IMR-90 (cell line): ENCODE measurements around the gene RAB14. TPM values are rescaled to one million over a fixed set of nuclear protein-coding genes. Genes with fewer than 3 reads are reported as not detected.

ENCODE experiments used
- ATAC-seq: fragments of 200-7000 bp; cut with Tn5 transposase; 2 replicates; pipeline ENCODE4 v1.9.1; 2020; ENCODE audit warnings: low read depth, mild to moderate bottlenecking, moderate library complexity
- BruUV-seq: library from RNA; stranded (reverse); fragments of 400-500 nt; replicated peaks from 2 replicates; lab custom pipeline; 2021; lab: Mats Ljungman, UMichigan
- CTCF ChIA-PET: fragments of 300-600 bp; formaldehyde crosslinking; extraction: SDS; loops from one replicate; lab custom pipeline; 2021; ENCODE audit warnings: antibody characterized with exemption; lab: Yijun Ruan, JAX
- POLR2A ChIA-PET: fragments of 300-600 bp; sonication (Branson Sonifier 250); formaldehyde crosslinking; loops from one replicate; lab custom pipeline; 2022; ENCODE audit warnings: antibody characterized with exemption; ENCODE audit not compliant: unreplicated experiment; lab: Charles Lee
- DNase-seq: peaks from one replicate; pipeline ENCODE4 v3.0.0; 2013
- H2AFZ ChIP-seq: replicated peaks from 2 replicates; pipeline ENCODE3; 2013; ENCODE audit warnings: low read length, mild to moderate bottlenecking; ENCODE audit not compliant: poor library complexity
- H2AK5ac ChIP-seq: 2 replicates; pipeline ENCODE4 v1.6.1; 2013; ENCODE audit warnings: low read depth, low read length, inconsistent platforms
- H2AK9ac ChIP-seq: replicated peaks from 2 replicates; pipeline ENCODE3; 2013; ENCODE audit warnings: mild to moderate bottlenecking, low read depth, low read length, moderate library complexity; ENCODE audit not compliant: poor library complexity
- H2BK120ac ChIP-seq: 2 replicates; pipeline ENCODE4 v1.6.1; 2013; ENCODE audit warnings: low read depth, low read length, inconsistent platforms
- H2BK15ac ChIP-seq: 3 replicates; pipeline ENCODE4 v1.6.1; 2013; ENCODE audit warnings: low read depth, low read length, inconsistent platforms
- H2BK20ac ChIP-seq: 2 replicates; pipeline ENCODE4 v1.6.1; 2013; ENCODE audit warnings: low read depth, mild to moderate bottlenecking, inconsistent platforms, low read length, moderate library complexity
- H2BK5ac ChIP-seq: 2 replicates; pipeline ENCODE4 v1.6.1; 2013; ENCODE audit warnings: mild to moderate bottlenecking, low read depth, low read length, inconsistent platforms; ENCODE audit not compliant: poor library complexity, severe bottlenecking
- H3K14ac ChIP-seq: replicated peaks from 2 replicates; pipeline ENCODE4 v1.6.1; 2013; ENCODE audit warnings: low read depth, low read length, inconsistent platforms
- H3K18ac ChIP-seq: 2 replicates; pipeline ENCODE4 v1.6.1; 2013; ENCODE audit warnings: low read depth, low read length, control low read depth
- H3K23ac ChIP-seq: 2 replicates; pipeline ENCODE4 v1.6.1; 2013; ENCODE audit warnings: low read depth, low read length, inconsistent platforms
- H3K27ac ChIP-seq: 2 replicates; pipeline ENCODE4 v1.5.1; 2013; ENCODE audit warnings: mild to moderate bottlenecking, control low read depth, low read length; ENCODE audit not compliant: insufficient read depth
- H3K27me3 ChIP-seq: 2 replicates; pipeline ENCODE4 v1.6.1; 2013; ENCODE audit warnings: low read length; ENCODE audit not compliant: control insufficient read depth, insufficient read depth
- H3K36me3 ChIP-seq: 2 replicates; pipeline ENCODE4 v1.6.1; 2013; ENCODE audit warnings: low read length, mixed read lengths; ENCODE audit not compliant: control insufficient read depth, insufficient read depth
- H3K4ac ChIP-seq: 2 replicates; pipeline ENCODE4 v1.6.1; 2013; ENCODE audit warnings: low read depth, low read length, inconsistent platforms
- H3K4me1 ChIP-seq: 2 replicates; pipeline ENCODE4 v1.6.1; 2013; ENCODE audit warnings: low read length, mixed read lengths; ENCODE audit not compliant: control insufficient read depth, insufficient read depth
- H3K4me2 ChIP-seq: 2 replicates; pipeline ENCODE4 v1.6.1; 2013; ENCODE audit warnings: low read depth, mild to moderate bottlenecking, control low read depth, low read length, moderate library complexity
- H3K4me3 ChIP-seq: 2 replicates; pipeline ENCODE4 v1.5.1; 2013; ENCODE audit warnings: low read depth, mild to moderate bottlenecking, control low read depth, low read length, moderate library complexity; ENCODE audit not compliant: insufficient read depth
- H3K56ac ChIP-seq: 2 replicates; pipeline ENCODE4 v1.6.1; 2013; ENCODE audit warnings: low read length, inconsistent platforms; ENCODE audit not compliant: insufficient read depth; ENCODE audit errors: extremely low read depth
- H3K79me1 ChIP-seq, 2 experiments: 2 replicates each; pipeline ENCODE4 v1.6.1; 2013; ENCODE audit warnings: low read length in 2 of 2, inconsistent platforms in 1 of 2, low read depth in 1 of 2
- H3K9ac ChIP-seq: 2 replicates; pipeline ENCODE4 v1.6.1; 2013; ENCODE audit warnings: low read depth, low read length, control low read depth
- H3K9me1 ChIP-seq: 2 replicates; pipeline ENCODE4 v1.6.1; 2013; ENCODE audit warnings: low read length, inconsistent platforms; ENCODE audit not compliant: insufficient read depth
- H3K9me3 ChIP-seq: 2 replicates; pipeline ENCODE4 v1.6.1; 2013; ENCODE audit warnings: low read length; ENCODE audit not compliant: control insufficient read depth, insufficient read depth
- H4K20me1 ChIP-seq: 2 replicates; pipeline ENCODE4 v1.6.1; 2013; ENCODE audit warnings: low read length, inconsistent platforms; ENCODE audit not compliant: insufficient read depth
- H4K5ac ChIP-seq: 2 replicates; pipeline ENCODE4 v1.6.1; 2013; ENCODE audit warnings: mild to moderate bottlenecking, low read depth, low read length, control low read depth
- H4K8ac ChIP-seq, 2 experiments: 2 replicates each; pipeline ENCODE4 v1.6.1; 2013; ENCODE audit warnings: low read depth in 2 of 2, low read length in 2 of 2, control low read depth in 1 of 2, inconsistent platforms in 1 of 2
- H4K91ac ChIP-seq: 2 replicates; pipeline ENCODE4 v1.6.1; 2013; ENCODE audit warnings: low read depth, low read length, inconsistent platforms; ENCODE audit not compliant: insufficient read depth
- BHLHE40 ChIP-seq: fragments of 150-350 bp; IDR thresholded peaks from 2 replicates; pipeline ENCODE4 v1.6.1; 2016; ENCODE audit warnings: mild to moderate bottlenecking, low read depth, low read length
- CEBPB ChIP-seq: IDR thresholded peaks from 2 replicates; pipeline ENCODE4 v1.6.1; 2012; ENCODE audit warnings: low read depth, low read length, improper control_type of control experiment
- CHD1 ChIP-seq: IDR thresholded peaks from 2 replicates; pipeline ENCODE4 v1.6.1; 2012; ENCODE audit warnings: low read depth, low read length, improper control_type of control experiment
- CTCF ChIP-seq: conservative IDR thresholded peaks from 2 replicates; pipeline ENCODE4 v1.5.1; 2012; ENCODE audit warnings: mild to moderate bottlenecking, low read depth, low read length, improper control_type of control experiment
- FOS ChIP-seq: fragments of 150-350 bp; IDR thresholded peaks from 2 replicates; pipeline ENCODE4 v1.6.1; 2016; ENCODE audit warnings: low read depth, low read length
- MAFK ChIP-seq: IDR thresholded peaks from 2 replicates; pipeline ENCODE4 v1.6.1; 2012; ENCODE audit warnings: low read depth, low read length, improper control_type of control experiment
- MAZ ChIP-seq: IDR thresholded peaks from 2 replicates; pipeline ENCODE4 v1.6.1; 2012; ENCODE audit warnings: low read depth, mild to moderate bottlenecking, low read length, improper control_type of control experiment, moderate library complexity, borderline replicate concordance
- MXI1 ChIP-seq: IDR thresholded peaks from 2 replicates; pipeline ENCODE4 v1.6.1; 2012; ENCODE audit warnings: low read depth, mild to moderate bottlenecking, low read length, moderate library complexity, borderline replicate concordance
- NFE2L2 ChIP-seq: fragments of 150-350 bp; IDR thresholded peaks from 2 replicates; pipeline ENCODE4 v1.6.1; 2016; ENCODE audit warnings: low read depth, mild to moderate bottlenecking, low read length
- POLR2A ChIP-seq: IDR thresholded peaks from 2 replicates; pipeline ENCODE4 v1.6.1; 2012; ENCODE audit warnings: mild to moderate bottlenecking, low read depth, low read length
- RAD21 ChIP-seq: IDR thresholded peaks from 2 replicates; pipeline ENCODE4 v1.6.1; 2012; ENCODE audit warnings: low read length, improper control_type of control experiment
- RCOR1 ChIP-seq: IDR thresholded peaks from 2 replicates; pipeline ENCODE4 v1.6.1; 2012; ENCODE audit warnings: mild to moderate bottlenecking, low read length, improper control_type of control experiment; ENCODE audit not compliant: insufficient replicate concordance
- RFX5 ChIP-seq: IDR thresholded peaks from 2 replicates; pipeline ENCODE4 v1.8.0; 2012; ENCODE audit warnings: low read depth, mild to moderate bottlenecking, low read length, moderate library complexity
- SMC3 ChIP-seq: fragments of 150-350 bp; IDR thresholded peaks from 2 replicates; pipeline ENCODE4 v1.6.1; 2016; ENCODE audit warnings: low read depth, mild to moderate bottlenecking, antibody characterized with exemption, low read length, moderate library complexity
- USF2 ChIP-seq: fragments of 150-350 bp; IDR thresholded peaks from 2 replicates; pipeline ENCODE4 v1.6.1; 2017; ENCODE audit warnings: mild to moderate bottlenecking, antibody characterized with exemption, low read length, low read depth
- WGBS, 2 experiments: methylation state at CpG; one replicate each; pipeline versions ENCODE4 v1.1.5 to v1.1.7; 2013; ENCODE audit warnings: missing lambda C conversion rate in 2 of 2; ENCODE audit not compliant: insufficient read length in 1 of 2; ENCODE audit errors: extremely low coverage in 2 of 2; 5-methylcytosine and 5-hydroxymethylcytosine counted together
- dilution Hi-C: fragments of 300-500 bp; cut with HindIII; formaldehyde crosslinking; loops from one replicate; pipeline ENCODE4 v1.14.3; 2018; ENCODE audit warnings: low sequenced_read_pairs; ENCODE audit not compliant: unreplicated experiment
- in situ Hi-C: fragments of 300-500 bp; cut with MboI; formaldehyde crosslinking; loops from 3 replicates; pipeline ENCODE4 v1.14.3; 2019; ENCODE audit warnings: low sequenced_read_pairs, inconsistent platforms, mixed read lengths
- intact Hi-C: fragments of 100-400 bp; cut with micrococcal nuclease; formaldehyde crosslinking; loops from 2 replicates; pipeline ENCODE4 v1.10.0; 2022
- polyA plus RNA-seq, 3 experiments: library from polyadenylated mRNA; depleted of rRNA; stranded (reverse); fragments of >200 nt; gene quantifications; 2 replicates each; pipeline ENCODE4 v1.2.3, GENCODE V29; 2012; ENCODE audit warnings: low replicate concordance in 1 of 3
- total RNA-seq: library from RNA; depleted of rRNA; stranded (reverse); fragments of >200 nt; gene quantifications from 2 replicates; pipeline ENCODE4 v1.2.3, GENCODE V29; 2012
- TF ChIP-seq, protein P1 (sequence below): fragments of 150-350 bp; IDR thresholded peaks from 2 replicates; pipeline ENCODE4 v1.6.1; 2016; ENCODE audit warnings: low read depth, mild to moderate bottlenecking, low read length, moderate library complexity, borderline replicate concordance

RAB14 gene
- total and polyA plus RNA-seq, 2 of the 4 experiments (the other 2 are of a cell fraction), result 20.1 to 29.3 TPM

DNA sequence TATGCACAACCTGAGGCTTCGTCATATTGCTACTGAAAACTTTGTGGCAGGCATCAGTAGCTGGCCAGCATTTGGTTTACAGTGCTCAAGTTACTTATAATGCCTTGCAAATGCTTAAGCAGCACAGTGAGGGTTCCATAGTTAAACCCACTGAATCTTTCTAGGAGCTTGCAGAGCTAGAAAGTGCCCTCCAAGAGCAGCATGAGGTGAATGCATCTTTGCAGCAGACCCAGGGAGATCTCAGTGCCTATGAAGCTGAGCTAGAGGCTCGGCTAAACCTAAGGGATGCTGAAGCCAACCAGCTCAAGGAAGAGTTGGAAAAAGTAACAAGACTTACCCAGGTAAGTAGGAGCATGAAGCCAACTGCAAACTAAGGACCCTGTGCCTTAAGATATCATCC is 66.0 kb downstream of the RAB14 start:
- dilution Hi-C loops (no loop called here), in situ Hi-C loops (no loop called here), intact Hi-C loops (no loop called here)
- 100% methylated on average over 1 of the region's 2 CpGs; no CpG with 5 or more reads in 1 of the 2 experiments for WGBS, 2 experiments
- Histone ChIP-seq H4K20me1 (no peaks in the 10 kb centered on the region), H3K27ac (no peak overlapping the region), H3K27me3 (no peaks in the 10 kb centered on the region), H3K9me3 (no peaks in the 10 kb centered on the region), H2BK20ac (no peak overlapping the region), H2BK15ac (no peak overlapping the region), H3K14ac (no peak overlapping the region), H3K4me3 (no peak overlapping the region), H2AK5ac (no peak overlapping the region), H2AK9ac (no peak overlapping the region), H3K4me2 (no peak overlapping the region), H3K23ac (no peak overlapping the region), H3K56ac (no peak overlapping the region), H3K36me3 (peaks cover 1% of the 10 kb centered on the region; the same call in 1 of the 2 replicates), H3K9ac (no peak overlapping the region), H3K9me1 (no peaks in the 10 kb centered on the region), H4K91ac (no peak overlapping the region), H3K4me1 (no peaks in the 10 kb centered on the region), H3K4ac (no peak overlapping the region), H3K18ac (no peak overlapping the region), H2AFZ (no peak overlapping the region), H4K5ac (no peak overlapping the region), H3K79me1 (no peaks in the 10 kb centered on the region), H2BK5ac (no peak overlapping the region), H4K8ac (no peak overlapping the region), H2BK120ac (no peak overlapping the region)
- no TSS peak for BruUV-seq
- TF ChIP-seq, protein P1, sequence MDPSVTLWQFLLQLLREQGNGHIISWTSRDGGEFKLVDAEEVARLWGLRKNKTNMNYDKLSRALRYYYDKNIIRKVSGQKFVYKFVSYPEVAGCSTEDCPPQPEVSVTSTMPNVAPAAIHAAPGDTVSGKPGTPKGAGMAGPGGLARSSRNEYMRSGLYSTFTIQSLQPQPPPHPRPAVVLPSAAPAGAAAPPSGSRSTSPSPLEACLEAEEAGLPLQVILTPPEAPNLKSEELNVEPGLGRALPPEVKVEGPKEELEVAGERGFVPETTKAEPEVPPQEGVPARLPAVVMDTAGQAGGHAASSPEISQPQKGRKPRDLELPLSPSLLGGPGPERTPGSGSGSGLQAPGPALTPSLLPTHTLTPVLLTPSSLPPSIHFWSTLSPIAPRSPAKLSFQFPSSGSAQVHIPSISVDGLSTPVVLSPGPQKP, result no peak
- no peak for TF ChIP-seq CHD1
- TF ChIP-seq RCOR1, result no peak
- no peak for TF ChIP-seq USF2
- TF ChIP-seq RAD21, result no peak
- TF ChIP-seq CEBPB, result no peak
- no peak for TF ChIP-seq POLR2A
- no peak for TF ChIP-seq SMC3
- no peak for TF ChIP-seq RFX5
- no peak for TF ChIP-seq FOS
- TF ChIP-seq MAZ, result no peak
- TF ChIP-seq MAFK, result no peak
- no peak for TF ChIP-seq CTCF
- no peak for TF ChIP-seq NFE2L2
- no peak for TF ChIP-seq MXI1
- no peak for TF ChIP-seq BHLHE40
- CTCF ChIA-PET, result no interaction called here
- POLR2A ChIA-PET, result no interaction called here
- DNase-seq, result no peak
- ATAC-seq, result no peak
